ENCODE measurements around the gene RNF175. TPM values are rescaled to one million over a fixed set of nuclear protein-coding genes. Genes with fewer than 3 reads are reported as not detected.
A peak's percentile ranks its signal among the peaks of the same experiment; 100 is the strongest.

Gene RNF175
- polyA plus RNA-seq, 4 donors = 0.38 to 0.72 TPM; not detected in 2

- Histone ChIP-seq H3K27ac (ENCODE audit: low read depth in 1 of 3, low read length in 2 of 3) (no peak overlapping the region), H3K36me3 (ENCODE audit: control insufficient read depth in 3 of 3, insufficient read depth in 2 of 3, low read depth in 1 of 3, low read length in 3 of 3) (no peaks in the 10 kb centered on the region), H3K27me3 (ENCODE audit: control insufficient read depth in 3 of 3, insufficient read depth in 3 of 3, low read length in 3 of 3) (peaks cover 3 to 32% (median 7%) of the 10 kb centered on the region in 3 donors), H3K4me1 (ENCODE audit: control insufficient read depth in 3 of 3, insufficient read depth in 2 of 3, low read depth in 1 of 3, low read length in 2 of 3) (no peaks in the 10 kb centered on the region), H3K4me3 (ENCODE audit: low read depth in 1 of 3, low read length in 3 of 3) (no peak overlapping the region), H3K9me3 (ENCODE audit: control insufficient read depth in 2 of 2, insufficient read depth in 1 of 2, low read depth in 1 of 2, low read length in 1 of 2) (no peaks in the 10 kb centered on the region)
- DNase-seq = no peak
- no peak for FAIRE-seq
- WGBS, 3 donors = 48 to 56% (median 54%) methylated on average over 5 of the region's 5 CpGs
Measured at GRCh38 chr4:153764601-153765368, 5.0 kb upstream of the RNF175 start.

GRCh38 chr4:153763404-153763803, 3.6 kb upstream of the RNF175 start:
- Histone ChIP-seq H3K27ac (ENCODE audit: low read depth in 1 of 3, low read length in 2 of 3) (no peak overlapping the region), H3K9me3 (ENCODE audit: control insufficient read depth in 2 of 2, insufficient read depth in 1 of 2, low read depth in 1 of 2, low read length in 1 of 2) (no peaks in the 10 kb centered on the region), H3K36me3 (ENCODE audit: control insufficient read depth in 3 of 3, insufficient read depth in 2 of 3, low read depth in 1 of 3, low read length in 3 of 3) (no peaks in the 10 kb centered on the region), H3K4me1 (ENCODE audit: control insufficient read depth in 3 of 3, insufficient read depth in 2 of 3, low read depth in 1 of 3, low read length in 2 of 3) (peaks cover 0 to 4% (median 0%) of the 10 kb centered on the region in 3 donors), H3K4me3 (ENCODE audit: low read depth in 1 of 3, low read length in 3 of 3) (no peak overlapping the region), H3K27me3 (ENCODE audit: control insufficient read depth in 3 of 3, insufficient read depth in 3 of 3, low read length in 3 of 3) (peaks cover 3 to 44% (median 17%) of the 10 kb centered on the region in 3 donors)
- 95 to 98% (median 96%) methylated on average over 1 of the region's 1 CpG for WGBS, 3 donors
- FAIRE-seq (no peak), DNase-seq (no peak)

- H3K4me1 ChIP-seq (ENCODE audit: control insufficient read depth in 3 of 3, insufficient read depth in 2 of 3, low read depth in 1 of 3, low read length in 2 of 3) = peaks cover 0 to 8% (median 0%) of the 10 kb centered on the region in 3 donors
- H3K9me3 ChIP-seq (ENCODE audit: control insufficient read depth in 2 of 2, insufficient read depth in 1 of 2, low read depth in 1 of 2, low read length in 1 of 2) = peaks cover 0 to 11% of the 10 kb centered on the region in 2 donors
- FAIRE-seq (no peak), DNase-seq (no peak)
- H3K27me3 ChIP-seq (ENCODE audit: control insufficient read depth in 3 of 3, insufficient read depth in 3 of 3, low read length in 3 of 3) = peaks cover 3 to 56% (median 19%) of the 10 kb centered on the region in 3 donors
- no peak overlapping the region for H3K27ac ChIP-seq (ENCODE audit: low read depth in 1 of 3, low read length in 2 of 3)
- 43 to 60% (median 58%) methylated on average over 15 of the region's 15 CpGs for WGBS, 3 donors
- peak overlapping the region in 1 of 3 donors; percentile 18 for H3K4me3 ChIP-seq (ENCODE audit: low read depth in 1 of 3, low read length in 3 of 3)
- H3K36me3 ChIP-seq (ENCODE audit: control insufficient read depth in 3 of 3, insufficient read depth in 2 of 3, low read depth in 1 of 3, low read length in 3 of 3) = no peaks in the 10 kb centered on the region
Measured at GRCh38 chr4:153758688-153759406, 977 bp downstream of the RNF175 start.

- FAIRE-seq = no peak
- no peaks in the 10 kb centered on the region for H3K36me3 ChIP-seq (ENCODE audit: control insufficient read depth in 3 of 3, insufficient read depth in 2 of 3, low read depth in 1 of 3, low read length in 3 of 3)
- 48 to 74% (median 60%) methylated on average over 2 of the region's 2 CpGs for WGBS, 3 donors
Measured at GRCh38 chr4:153758136-153758535, 1.7 kb downstream of the RNF175 start.

GRCh38 chr4:153757407-153757806, 2.4 kb downstream of the RNF175 start:
- H3K27me3 ChIP-seq (ENCODE audit: control insufficient read depth in 3 of 3, insufficient read depth in 3 of 3, low read length in 3 of 3) = peaks cover 3 to 51% (median 19%) of the 10 kb centered on the region in 3 donors
- peaks cover 0 to 8% (median 0%) of the 10 kb centered on the region in 3 donors for H3K4me1 ChIP-seq (ENCODE audit: control insufficient read depth in 3 of 3, insufficient read depth in 2 of 3, low read depth in 1 of 3, low read length in 2 of 3)
- no peaks in the 10 kb centered on the region for H3K36me3 ChIP-seq (ENCODE audit: control insufficient read depth in 3 of 3, insufficient read depth in 2 of 3, low read depth in 1 of 3, low read length in 3 of 3)
- H3K4me3 ChIP-seq (ENCODE audit: low read depth in 1 of 3, low read length in 3 of 3) = no peak overlapping the region
- FAIRE-seq = no peak
- peaks cover 0 to 11% of the 10 kb centered on the region in 2 donors for H3K9me3 ChIP-seq (ENCODE audit: control insufficient read depth in 2 of 2, insufficient read depth in 1 of 2, low read depth in 1 of 2, low read length in 1 of 2)
- no peak overlapping the region for H3K27ac ChIP-seq (ENCODE audit: low read depth in 1 of 3, low read length in 2 of 3)
- DNase-seq = no peak
- WGBS, 3 donors = 63 to 100% (median 77%) methylated on average over 1 of the region's 1 CpG

More at GRCh38 chr4:153758136-153758535, 1.7 kb downstream of the RNF175 start:
- Histone ChIP-seq H3K4me1 (ENCODE audit: control insufficient read depth in 3 of 3, insufficient read depth in 2 of 3, low read depth in 1 of 3, low read length in 2 of 3) (peaks cover 0 to 8% (median 0%) of the 10 kb centered on the region in 3 donors), H3K9me3 (ENCODE audit: control insufficient read depth in 2 of 2, insufficient read depth in 1 of 2, low read depth in 1 of 2, low read length in 1 of 2) (peaks cover 0 to 11% of the 10 kb centered on the region in 2 donors), H3K27me3 (ENCODE audit: control insufficient read depth in 3 of 3, insufficient read depth in 3 of 3, low read length in 3 of 3) (peaks cover 3 to 54% (median 19%) of the 10 kb centered on the region in 3 donors), H3K27ac (ENCODE audit: low read depth in 1 of 3, low read length in 2 of 3) (no peak overlapping the region), H3K4me3 (ENCODE audit: low read depth in 1 of 3, low read length in 3 of 3) (no peak overlapping the region)
- DNase-seq = no peak

GRCh38 chr4:153755186-153755585, 4.6 kb downstream of the RNF175 start:
- 60 to 70% (median 63%) methylated on average over 2 of the region's 2 CpGs for WGBS, 3 donors
- Histone ChIP-seq H3K27ac (ENCODE audit: low read depth in 1 of 3, low read length in 2 of 3) (no peak overlapping the region), H3K36me3 (ENCODE audit: control insufficient read depth in 3 of 3, insufficient read depth in 2 of 3, low read depth in 1 of 3, low read length in 3 of 3) (no peaks in the 10 kb centered on the region), H3K9me3 (ENCODE audit: control insufficient read depth in 2 of 2, insufficient read depth in 1 of 2, low read depth in 1 of 2, low read length in 1 of 2) (peaks cover 0 to 11% of the 10 kb centered on the region in 2 donors), H3K27me3 (ENCODE audit: control insufficient read depth in 3 of 3, insufficient read depth in 3 of 3, low read length in 3 of 3) (peaks cover 3 to 35% (median 16%) of the 10 kb centered on the region in 3 donors), H3K4me3 (ENCODE audit: low read depth in 1 of 3, low read length in 3 of 3) (no peak overlapping the region), H3K4me1 (ENCODE audit: control insufficient read depth in 3 of 3, insufficient read depth in 2 of 3, low read depth in 1 of 3, low read length in 2 of 3) (peaks cover 0 to 8% (median 0%) of the 10 kb centered on the region in 3 donors)
- DNase-seq (no peak), FAIRE-seq (no peak)

- WGBS, 3 donors = 17 to 33% (median 26%) methylated on average over 5 of the region's 5 CpGs
- no peaks in the 10 kb centered on the region for H3K4me1 ChIP-seq (ENCODE audit: control insufficient read depth in 3 of 3, insufficient read depth in 2 of 3, low read depth in 1 of 3, low read length in 2 of 3)
- FAIRE-seq (peak; percentile 10), DNase-seq (peak; percentile 69 to 80)
- peaks cover 0 to 3% (median 0%) of the 10 kb centered on the region in 3 donors for H3K27me3 ChIP-seq (ENCODE audit: control insufficient read depth in 3 of 3, insufficient read depth in 3 of 3, low read length in 3 of 3)
- H3K36me3 ChIP-seq (ENCODE audit: control insufficient read depth in 3 of 3, insufficient read depth in 2 of 3, low read depth in 1 of 3, low read length in 3 of 3) = no peaks in the 10 kb centered on the region
- no peak overlapping the region for H3K4me3 ChIP-seq (ENCODE audit: low read depth in 1 of 3, low read length in 3 of 3)
- H3K9me3 ChIP-seq (ENCODE audit: control insufficient read depth in 2 of 2, insufficient read depth in 1 of 2, low read depth in 1 of 2, low read length in 1 of 2) = peaks cover 0 to 11% of the 10 kb centered on the region in 2 donors
- H3K27ac ChIP-seq (ENCODE audit: low read depth in 1 of 3, low read length in 2 of 3) = no peak overlapping the region
Measured at GRCh38 chr4:153750197-153750817, 9.5 kb downstream of the RNF175 start.

- H3K9me3 ChIP-seq (ENCODE audit: control insufficient read depth in 2 of 2, insufficient read depth in 1 of 2, low read depth in 1 of 2, low read length in 1 of 2) = no peaks in the 10 kb centered on the region
Measured at GRCh38 chr4:153748378-153748777, 11.4 kb downstream of the RNF175 start.

More at GRCh38 chr4:153748378-153748777, 11.4 kb downstream of the RNF175 start:
- peaks cover 0 to 3% (median 0%) of the 10 kb centered on the region in 3 donors for H3K27me3 ChIP-seq (ENCODE audit: control insufficient read depth in 3 of 3, insufficient read depth in 3 of 3, low read length in 3 of 3)
- 72 to 84% (median 76%) methylated on average over 6 of the region's 6 CpGs for WGBS, 3 donors
- FAIRE-seq (no peak), DNase-seq (no peak)
- H3K27ac ChIP-seq (ENCODE audit: low read depth in 1 of 3, low read length in 2 of 3) = no peak overlapping the region
- no peaks in the 10 kb centered on the region for H3K36me3 ChIP-seq (ENCODE audit: control insufficient read depth in 3 of 3, insufficient read depth in 2 of 3, low read depth in 1 of 3, low read length in 3 of 3)
- no peak overlapping the region for H3K4me3 ChIP-seq (ENCODE audit: low read depth in 1 of 3, low read length in 3 of 3)
- H3K4me1 ChIP-seq (ENCODE audit: control insufficient read depth in 3 of 3, insufficient read depth in 2 of 3, low read depth in 1 of 3, low read length in 2 of 3) = no peaks in the 10 kb centered on the region
